Measurements from ENCODE around the gene INTS2.

DNA sequence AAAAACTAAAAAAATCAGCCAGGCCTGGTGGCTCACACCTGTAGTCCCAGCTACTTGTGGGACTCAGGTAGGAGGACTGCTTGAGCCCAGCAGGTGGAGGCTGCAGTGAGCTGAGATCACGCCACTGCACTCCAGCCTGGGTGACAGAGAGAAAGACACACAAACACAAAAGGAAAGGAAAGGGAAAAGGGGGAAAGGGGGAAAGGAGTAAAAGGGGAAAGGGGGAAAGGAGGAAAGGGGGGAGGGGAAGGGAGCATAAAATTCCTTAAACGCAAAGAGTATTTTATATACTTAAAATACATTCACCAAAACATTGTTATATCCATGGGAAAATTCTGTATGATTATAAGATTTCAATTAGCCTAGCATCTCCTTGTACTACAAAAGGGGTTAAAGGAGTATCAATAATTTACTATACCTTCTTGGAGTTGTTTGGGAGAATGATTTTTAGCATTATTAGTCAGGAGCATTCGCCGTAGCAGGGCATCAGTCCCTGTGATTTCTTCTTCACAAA is 47.1 kb downstream of the INTS2 start:
- TF ChIP-seq CTCF (IDR thresholded peaks at IDR 0.05 in 8 of 11, conservative IDR thresholded peaks at IDR 0.05 in 3 of 11): no peak
- TF ChIP-seq POLR2A (IDR thresholded peaks at IDR 0.05): no peak

Measured in spleen (tissue), 7 donors.